ENCODE results near the gene LRTM2.

GRCh38 chr12:1773937-1774655 is 46.3 kb upstream of the LRTM2 start:
- TF ChIP-seq CTCF (conservative IDR thresholded peaks at IDR 0.05; ENCODE audit: low read length), result no peak
- no peak for TF ChIP-seq EZH2phosphoT487 (IDR thresholded peaks at IDR 0.05; ENCODE audit: borderline replicate concordance, low read depth, low read length)
